ENCODE results near the gene SLC5A9. TPM values are rescaled to one million over a fixed set of nuclear protein-coding genes. Genes with fewer than 3 reads are reported as not detected.
A peak's percentile ranks its signal among the peaks of the same experiment; 100 is the strongest.

SLC5A9 gene
- 20.6 TPM for polyA plus RNA-seq (ENCODE audit: insufficient read length)
- long read RNA-seq, donor 1, partial matches to known transcripts = 0 of 1 reads
- long read RNA-seq, donor 1, other reads (novel, unspliced or antisense) = 0 of 1 reads
- long read RNA-seq, donor 2 = 0 reads
- long read RNA-seq, donor 3, partial matches to known transcripts = 0 of 2 reads
- long read RNA-seq, donor 3, other reads (novel, unspliced or antisense) = 0 of 2 reads
- long read RNA-seq, donor 4 = 0 reads
- long read RNA-seq, donor 5, partial matches to known transcripts = 0 of 2 reads
- long read RNA-seq, donor 5, other reads (novel, unspliced or antisense) = 0 of 2 reads
- long read RNA-seq, donor 6 = 0 reads
- long read RNA-seq, donor 7, partial matches to known transcripts = 0 of 2 reads
- long read RNA-seq, donor 7, other reads (novel, unspliced or antisense) = 0 of 2 reads
- long read RNA-seq, donor 8 = 0 reads

GRCh38 chr1:48222501-48223242 lies at the start of gene SLC5A9:
Gene SLC5A9, plus strand, starts transcription at chr1:48222716. Its CDS starts 21 bp downstream, at chr1:48222737.
- DNase-seq = no peak

GRCh38 chr1:48175116-48175515 lies 47.4 kb upstream of the SLC5A9 start:
- DNase-seq = no peak

DNA sequence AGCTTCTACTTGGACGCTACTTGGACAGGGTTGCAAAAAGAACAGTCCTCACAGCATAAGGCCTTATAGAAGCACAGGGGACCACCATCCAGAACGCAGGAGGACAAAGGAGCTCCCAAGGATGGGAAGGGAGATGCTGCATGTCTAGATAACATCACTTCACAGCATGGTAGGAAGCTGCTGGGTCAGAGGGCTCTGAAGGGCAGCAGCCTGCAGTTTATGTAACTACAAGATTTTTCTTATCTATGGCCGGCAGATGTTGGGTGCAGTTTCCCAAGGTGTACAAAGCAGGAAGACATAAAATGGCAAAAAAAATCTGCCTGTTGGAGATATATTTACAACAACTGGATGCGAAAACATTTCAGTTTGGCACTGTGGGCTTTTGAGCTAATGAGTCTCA lies 45.3 kb upstream of the SLC5A9 start:
- DNase-seq = no peak

DNA sequence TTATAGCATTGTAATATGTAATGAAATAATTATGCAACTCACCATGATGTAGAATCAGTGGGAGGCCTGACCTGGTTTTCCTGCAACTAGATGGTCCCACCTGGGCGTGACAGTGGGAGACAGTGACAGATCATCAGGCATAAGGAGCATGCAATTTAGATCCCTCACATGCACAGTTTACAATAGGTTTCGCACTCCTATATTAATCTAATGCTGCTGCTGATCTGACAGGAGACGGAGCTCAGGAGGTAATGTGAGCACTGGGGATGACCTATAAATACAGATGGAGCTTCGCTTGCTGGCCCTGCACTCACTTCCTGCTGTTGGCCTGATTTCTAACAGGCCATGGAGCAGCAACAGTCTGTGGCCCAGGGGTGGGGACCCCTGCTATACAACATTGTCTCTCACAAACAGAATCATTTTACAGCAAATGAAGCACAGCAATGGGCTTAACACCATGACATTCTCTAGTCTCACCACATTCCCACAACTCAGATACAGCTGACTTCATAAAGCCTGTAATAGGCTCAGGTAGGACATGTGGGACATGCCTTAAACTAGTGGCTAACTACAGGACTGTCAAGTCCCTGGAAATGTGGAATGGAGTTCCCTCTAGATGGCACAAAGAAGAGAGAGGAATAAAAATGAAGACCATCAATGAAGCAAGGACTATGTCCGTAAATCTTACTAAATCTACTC lies 40.7 kb upstream of the SLC5A9 start:
- DNase-seq = no peak

GRCh38 chr1:48182439-48182838 lies 40.1 kb upstream of the SLC5A9 start:
- peak; percentile 34 for DNase-seq

- DNase-seq = no peak
These were observed 36.1 kb upstream of the SLC5A9 start for GRCh38 chr1:48186306-48186839.

DNA sequence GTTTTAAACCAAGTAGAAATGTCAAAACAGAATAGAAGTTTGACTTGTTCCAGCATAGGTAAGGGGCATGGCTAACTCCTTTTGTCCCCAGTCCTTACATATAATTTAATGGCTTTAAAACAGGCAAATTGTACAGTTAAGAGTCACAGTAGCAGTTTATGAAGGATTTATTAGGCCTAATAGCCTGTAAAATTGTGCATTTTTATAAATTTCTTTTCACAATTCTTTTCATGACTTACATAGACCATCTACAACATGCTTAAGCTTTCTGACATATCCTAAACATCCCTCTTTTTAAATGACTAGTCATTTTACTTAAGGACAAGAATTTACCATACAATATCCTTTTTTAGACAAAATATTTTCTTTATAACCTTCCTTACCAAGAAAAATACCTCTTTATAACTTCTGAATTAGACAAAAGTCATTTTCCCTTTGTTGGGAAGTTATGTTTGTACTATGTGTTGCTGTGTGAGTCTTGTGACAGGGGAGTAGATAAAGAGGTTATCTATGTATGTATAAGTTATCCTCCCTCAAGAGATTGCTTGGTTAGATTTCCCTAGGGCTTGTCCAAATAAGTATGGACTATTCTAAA lies 34.5 kb upstream of the SLC5A9 start:
- no peak for DNase-seq

DNA sequence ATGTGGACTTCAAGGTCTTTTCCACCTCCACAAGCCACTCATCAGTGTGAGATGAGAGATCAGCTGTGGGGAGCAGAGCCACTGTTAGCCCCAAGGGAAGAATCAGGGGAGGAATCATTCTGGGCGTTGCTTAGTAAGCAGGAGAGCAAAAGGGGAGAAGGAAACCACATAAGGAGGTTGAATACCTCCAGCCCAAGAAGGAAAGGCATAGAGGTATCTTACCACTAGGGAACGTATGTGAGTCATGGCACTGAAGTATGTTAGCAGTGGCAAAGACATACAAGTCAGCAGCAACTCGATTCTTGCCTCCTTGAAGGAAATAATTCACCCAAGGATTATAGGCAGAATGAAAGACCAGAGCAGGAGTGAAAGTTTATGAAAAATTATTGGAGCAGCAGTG lies 31.6 kb upstream of the SLC5A9 start:
- DNase-seq = no peak

GRCh38 chr1:48194801-48195200 lies 27.7 kb upstream of the SLC5A9 start:
- no peak for DNase-seq

GRCh38 chr1:48196237-48196636 lies 26.3 kb upstream of the SLC5A9 start:
- no peak for DNase-seq

GRCh38 chr1:48198970-48199369 lies 23.5 kb upstream of the SLC5A9 start:
- DNase-seq = no peak

DNA sequence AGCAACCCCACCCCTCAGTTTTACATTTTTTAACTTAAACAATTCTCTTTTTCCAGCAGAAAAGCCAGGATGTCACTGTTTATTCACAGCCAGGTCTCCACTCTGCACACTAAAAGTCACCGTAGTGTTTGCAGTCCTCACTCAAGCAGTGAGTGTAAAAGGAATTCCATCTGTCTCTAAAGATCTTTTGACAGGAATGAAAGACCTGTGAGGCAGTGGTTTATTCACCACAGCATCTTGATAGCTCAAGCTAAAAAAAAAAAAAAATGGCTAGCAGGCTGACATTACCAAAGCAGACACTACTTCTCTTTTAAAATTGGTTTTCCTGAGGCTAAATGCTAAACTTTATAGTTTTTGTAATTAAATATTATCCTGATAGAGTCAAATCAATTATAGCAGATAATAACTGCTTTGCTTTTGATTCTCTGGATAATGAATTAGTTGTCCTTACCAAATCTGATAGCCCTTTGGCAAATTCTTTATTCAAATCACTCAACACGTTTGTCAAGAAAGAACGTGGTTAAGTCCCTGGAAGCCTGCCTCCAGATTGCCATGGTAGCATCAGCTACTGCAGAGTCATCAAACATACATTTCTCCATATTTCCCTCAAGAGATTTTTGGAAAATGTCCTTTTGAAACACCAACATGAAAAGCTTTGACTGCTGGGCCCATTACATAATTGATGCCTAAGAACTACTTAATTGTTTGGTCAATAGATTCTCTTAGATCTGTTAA lies 22.2 kb upstream of the SLC5A9 start:
- DNase-seq = no peak

- peak; percentile 62 for DNase-seq
These were observed 20.3 kb upstream of the SLC5A9 start for GRCh38 chr1:48202030-48202752.

DNA sequence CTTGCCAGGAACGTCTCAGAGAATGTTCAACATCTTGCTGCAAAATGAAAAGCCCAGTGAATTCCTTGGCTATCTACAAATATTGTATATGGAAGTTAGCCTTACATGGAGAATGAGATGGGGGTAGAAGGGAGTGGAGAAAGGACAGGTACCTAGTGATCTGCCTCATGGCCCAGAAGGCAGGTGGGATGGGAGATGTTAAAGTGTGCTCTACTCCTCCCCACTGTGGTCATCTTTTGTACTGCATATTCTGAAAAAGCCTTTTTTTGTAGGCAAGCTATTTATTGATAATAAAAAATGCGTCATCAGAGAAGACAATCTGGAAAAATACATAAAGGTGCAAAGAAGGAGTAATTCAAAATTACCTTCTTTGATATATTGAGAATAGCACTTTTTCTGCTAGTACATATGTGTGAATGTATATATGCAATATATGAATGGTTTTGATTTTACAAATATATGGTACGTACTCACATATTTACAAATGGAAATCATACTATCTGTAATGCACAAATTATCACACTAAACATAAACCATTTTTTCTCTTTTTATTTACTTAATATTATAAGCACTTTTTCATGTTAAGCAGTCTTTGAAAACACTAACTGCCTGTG lies 19.1 kb upstream of the SLC5A9 start:
- no peak for DNase-seq

GRCh38 chr1:48205522-48205921 lies 17.0 kb upstream of the SLC5A9 start:
- no peak for DNase-seq

DNA sequence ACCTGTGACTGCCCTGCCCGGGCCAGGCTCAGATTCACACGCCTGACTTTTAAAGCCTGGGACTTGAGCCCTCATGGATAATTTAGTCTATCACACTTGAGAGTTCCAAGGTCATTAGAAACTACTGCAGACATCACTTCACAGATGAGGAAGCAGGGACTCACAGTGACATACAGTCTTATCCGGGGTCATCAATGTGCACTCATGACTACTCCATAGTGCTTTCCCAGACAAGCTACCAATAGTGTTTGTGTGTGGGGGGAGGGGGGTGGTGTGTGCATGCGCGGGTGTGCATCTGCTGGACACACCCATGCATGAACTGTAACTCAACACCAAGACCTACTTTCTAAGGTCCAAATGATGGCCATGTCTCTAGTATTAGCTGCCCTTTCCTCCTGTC lies 16.1 kb upstream of the SLC5A9 start:
- no peak for DNase-seq

GRCh38 chr1:48207131-48207530 lies 15.4 kb upstream of the SLC5A9 start:
- DNase-seq = no peak

DNA sequence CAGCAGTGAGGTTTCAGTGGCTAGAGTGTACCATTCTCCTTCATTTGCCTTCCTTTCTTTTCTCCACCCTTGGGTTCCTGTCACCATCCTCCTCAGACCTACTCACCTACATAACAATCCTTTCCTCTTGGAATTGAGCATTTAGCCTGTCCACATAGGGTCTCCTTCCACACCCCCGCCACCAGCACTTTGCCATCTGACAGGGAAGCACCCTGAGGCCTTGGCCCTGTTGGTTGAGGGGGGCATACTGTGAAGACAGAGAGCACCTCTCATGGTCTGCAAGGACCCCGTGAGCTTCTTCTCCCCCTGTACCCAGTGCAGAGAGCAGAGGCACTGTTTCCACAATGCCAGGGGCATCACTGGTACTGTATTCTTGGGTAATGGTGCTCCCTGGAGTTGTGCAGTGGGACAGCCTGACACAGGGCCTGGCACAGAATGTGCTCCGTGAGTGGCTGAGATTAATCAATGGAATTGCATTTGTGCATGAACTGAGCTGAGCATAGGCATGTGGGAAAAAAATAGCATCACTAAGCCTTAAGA lies 14.9 kb upstream of the SLC5A9 start:
- no peak for DNase-seq

- no peak for DNase-seq
These were observed 14.3 kb upstream of the SLC5A9 start for GRCh38 chr1:48208251-48208650.

GRCh38 chr1:48208652-48209051 lies 13.9 kb upstream of the SLC5A9 start:
- no peak for DNase-seq
